Measurements from ENCODE around the gene SMAD6.

DNA sequence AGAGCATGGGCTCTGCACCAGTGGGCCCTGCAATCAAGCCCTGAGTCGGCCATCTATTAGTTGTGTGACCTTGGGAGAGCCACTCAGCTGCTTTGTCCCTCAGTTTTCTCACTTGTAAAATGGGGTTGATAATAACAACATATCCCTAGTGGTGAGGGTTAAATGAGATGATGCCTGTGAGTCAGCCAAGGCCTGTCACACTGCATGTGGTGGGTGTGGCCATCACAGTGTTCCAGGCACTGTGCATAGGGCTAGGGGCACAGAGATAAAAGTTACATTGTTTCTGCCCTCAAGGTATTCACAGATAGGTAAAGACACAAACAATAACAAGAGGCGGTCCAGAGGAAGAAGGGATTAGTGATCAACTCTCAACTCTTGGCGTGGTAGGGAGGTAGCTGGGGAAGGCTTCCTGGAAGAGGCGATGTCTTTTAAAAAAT is 19.5 kb downstream of the SMAD6 start:
- TF ChIP-seq SIN3A (IDR thresholded peaks at IDR 0.05; ENCODE audit: borderline replicate concordance, insufficient read depth, low read length): no peak
- TF ChIP-seq POLR2AphosphoS5 (IDR thresholded peaks at IDR 0.05; ENCODE audit: low read depth, low read length): no peak
- TF ChIP-seq, protein P1, sequence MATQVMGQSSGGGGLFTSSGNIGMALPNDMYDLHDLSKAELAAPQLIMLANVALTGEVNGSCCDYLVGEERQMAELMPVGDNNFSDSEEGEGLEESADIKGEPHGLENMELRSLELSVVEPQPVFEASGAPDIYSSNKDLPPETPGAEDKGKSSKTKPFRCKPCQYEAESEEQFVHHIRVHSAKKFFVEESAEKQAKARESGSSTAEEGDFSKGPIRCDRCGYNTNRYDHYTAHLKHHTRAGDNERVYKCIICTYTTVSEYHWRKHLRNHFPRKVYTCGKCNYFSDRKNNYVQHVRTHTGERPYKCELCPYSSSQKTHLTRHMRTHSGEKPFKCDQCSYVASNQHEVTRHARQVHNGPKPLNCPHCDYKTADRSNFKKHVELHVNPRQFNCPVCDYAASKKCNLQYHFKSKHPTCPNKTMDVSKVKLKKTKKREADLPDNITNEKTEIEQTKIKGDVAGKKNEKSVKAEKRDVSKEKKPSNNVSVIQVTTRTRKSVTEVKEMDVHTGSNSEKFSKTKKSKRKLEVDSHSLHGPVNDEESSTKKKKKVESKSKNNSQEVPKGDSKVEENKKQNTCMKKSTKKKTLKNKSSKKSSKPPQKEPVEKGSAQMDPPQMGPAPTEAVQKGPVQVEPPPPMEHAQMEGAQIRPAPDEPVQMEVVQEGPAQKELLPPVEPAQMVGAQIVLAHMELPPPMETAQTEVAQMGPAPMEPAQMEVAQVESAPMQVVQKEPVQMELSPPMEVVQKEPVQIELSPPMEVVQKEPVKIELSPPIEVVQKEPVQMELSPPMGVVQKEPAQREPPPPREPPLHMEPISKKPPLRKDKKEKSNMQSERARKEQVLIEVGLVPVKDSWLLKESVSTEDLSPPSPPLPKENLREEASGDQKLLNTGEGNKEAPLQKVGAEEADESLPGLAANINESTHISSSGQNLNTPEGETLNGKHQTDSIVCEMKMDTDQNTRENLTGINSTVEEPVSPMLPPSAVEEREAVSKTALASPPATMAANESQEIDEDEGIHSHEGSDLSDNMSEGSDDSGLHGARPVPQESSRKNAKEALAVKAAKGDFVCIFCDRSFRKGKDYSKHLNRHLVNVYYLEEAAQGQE (IDR thresholded peaks at IDR 0.05; ENCODE audit: insufficient read depth in 1 of 2, low read depth in 2 of 2, low read length in 2 of 2): no peak
- TF ChIP-seq TAF1 (IDR thresholded peaks at IDR 0.05; ENCODE audit: borderline replicate concordance, insufficient read depth, low read length): no peak
- TF ChIP-seq FOXP2 (optimal IDR thresholded peaks at IDR 0.05; ENCODE audit: borderline replicate concordance, extremely low read depth, extremely low read length, insufficient read depth): no peak

All from PFSK-1 (cell line).